Lower lobe of right lung (tissue), 2 donors: ENCODE results near the gene C16orf74. TPM values are rescaled to one million over a fixed set of nuclear protein-coding genes. Genes with fewer than 3 reads are reported as not detected.
A peak's percentile ranks its signal among the peaks of the same experiment; 100 is the strongest.

ENCODE experiments used
- ATAC-seq, 2 donors: fragments of 200-7000 bp; cut with Tn5 transposase; one replicate each; pipeline ENCODE4 v1.9.1; 2020 to 2022; ENCODE audit warnings: mild to moderate bottlenecking in 2 of 2, moderate library complexity in 2 of 2
- DNase-seq: peaks from one replicate; pipeline ENCODE4 v3.0.0-alpha.2; 2020
- H3K27ac ChIP-seq: fragments of 200-600 bp; one replicate; pipeline ENCODE4 v1.8.0; 2022
- H3K27me3 ChIP-seq: fragments of 200-600 bp; one replicate; pipeline ENCODE4 v1.8.0; 2022; ENCODE audit warnings: low read depth
- H3K36me3 ChIP-seq: fragments of 200-600 bp; one replicate; pipeline ENCODE4 v1.8.0; 2022; ENCODE audit warnings: mild to moderate bottlenecking
- H3K4me1 ChIP-seq: fragments of 200-600 bp; one replicate; pipeline ENCODE4 v1.8.0; 2022
- H3K4me3 ChIP-seq: fragments of 200-600 bp; one replicate; pipeline ENCODE4 v1.8.0; 2022; ENCODE audit warnings: mild to moderate bottlenecking
- H3K9me3 ChIP-seq: fragments of 200-600 bp; one replicate; pipeline ENCODE4 v1.8.0; 2022
- CTCF ChIP-seq: fragments of 200-600 bp; IDR thresholded peaks from one replicate; pipeline ENCODE4 v1.8.0; 2022; ENCODE audit warnings: antibody characterized with exemption, mild to moderate bottlenecking
- intact Hi-C: fragments of 100-400 bp; cut with DNase I; formaldehyde crosslinking; loops from one replicate; pipeline ENCODE4 v1.11.0; 2022
- total RNA-seq: library from RNA; stranded (reverse); fragmentation: NEBNext Ultra II Directional; extraction: Animal tissue kit (Norgen Biotek cat#: 25700); gene quantifications from one replicate; pipeline ENCODE4 v1.2.1, GENCODE V29; 2021
- donor health status: DM: no; HTN: yes; CAD: no; lungs with severe emphysema.

Gene C16orf74
- total RNA-seq, 1 donor from 2014 or later: 1.5 TPM

GRCh38 chr16:85686912-85687591 is 63.8 kb downstream of the C16orf74 start:
- peaks cover 9% of the 10 kb centered on the region for H3K4me1 ChIP-seq
- H3K36me3 ChIP-seq: no peaks in the 10 kb centered on the region
- intact Hi-C loops: no loop called here
- no peak overlapping the region for H3K27ac ChIP-seq
- no peaks in the 10 kb centered on the region for H3K9me3 ChIP-seq
- H3K4me3 ChIP-seq: no peak overlapping the region
- TF ChIP-seq CTCF: no peak
- ATAC-seq (no peak), DNase-seq (peak; percentile 15)
- peaks cover 4% of the 10 kb centered on the region for H3K27me3 ChIP-seq

GRCh38 chr16:85685251-85685650 is 65.6 kb downstream of the C16orf74 start:
- no peak for TF ChIP-seq CTCF
- intact Hi-C loops: no loop called here
- Histone ChIP-seq H3K36me3 (no peaks in the 10 kb centered on the region), H3K4me1 (peaks cover 13% of the 10 kb centered on the region), H3K9me3 (no peaks in the 10 kb centered on the region), H3K27ac (no peak overlapping the region), H3K27me3 (peaks cover 4% of the 10 kb centered on the region), H3K4me3 (no peak overlapping the region)
- DNase-seq: peak; percentile 15
- ATAC-seq: no peak

GRCh38 chr16:85683363-85683762 is 67.5 kb downstream of the C16orf74 start:
- Histone ChIP-seq H3K36me3 (peaks cover 7% of the 10 kb centered on the region), H3K27me3 (no peaks in the 10 kb centered on the region), H3K27ac (no peak overlapping the region), H3K9me3 (no peaks in the 10 kb centered on the region), H3K4me3 (no peak overlapping the region), H3K4me1 (peaks cover 4% of the 10 kb centered on the region)
- TF ChIP-seq CTCF: no peak
- intact Hi-C loops: no loop called here
- no peak for ATAC-seq
- DNase-seq: peak; percentile 3

GRCh38 chr16:85682516-85682915 is 68.4 kb downstream of the C16orf74 start:
- intact Hi-C loops: no loop called here
- Histone ChIP-seq H3K36me3 (peaks cover 8% of the 10 kb centered on the region), H3K9me3 (no peaks in the 10 kb centered on the region), H3K4me1 (peaks cover 4% of the 10 kb centered on the region), H3K4me3 (no peak overlapping the region), H3K27ac (no peak overlapping the region), H3K27me3 (no peaks in the 10 kb centered on the region)
- no peak for DNase-seq
- no peak for ATAC-seq
- TF ChIP-seq CTCF: no peak

GRCh38 chr16:85681255-85681654 is 69.6 kb downstream of the C16orf74 start:
- no peak for TF ChIP-seq CTCF
- peak; percentile 30 for DNase-seq
- Histone ChIP-seq H3K9me3 (no peaks in the 10 kb centered on the region), H3K4me3 (no peak overlapping the region), H3K27me3 (no peaks in the 10 kb centered on the region), H3K36me3 (peaks cover 11% of the 10 kb centered on the region), H3K4me1 (peaks cover 4% of the 10 kb centered on the region), H3K27ac (no peak overlapping the region)
- intact Hi-C loops: no loop called here
- ATAC-seq: peak in 1 of 2 donors; percentile 59
